GM13977 (cell line): Measurements from ENCODE around the gene ANXA6.

ENCODE experiments used
- DNase-seq: peaks from one replicate; pipeline ENCODE4 v3.0.0; 2012; ENCODE audit warnings: low spot score
- CTCF ChIP-seq: IDR thresholded peaks from 2 replicates; pipeline ENCODE4 v1.5.1; 2012; ENCODE audit warnings: mild to moderate bottlenecking, control low read depth; ENCODE audit not compliant: insufficient read depth; ENCODE audit errors: extremely low read depth, missing control alignments
- in situ Hi-C: fragments of 300-500 bp; cut with MboI; formaldehyde crosslinking; loops from one replicate; pipeline ENCODE4 v1.12.0; 2022; ENCODE audit warnings: low sequenced_read_pairs, low pct_unique_long_range_greater_than_20kb, mixed read lengths, inconsistent platforms; ENCODE audit not compliant: unreplicated experiment

The ANXA6 gene

DNA sequence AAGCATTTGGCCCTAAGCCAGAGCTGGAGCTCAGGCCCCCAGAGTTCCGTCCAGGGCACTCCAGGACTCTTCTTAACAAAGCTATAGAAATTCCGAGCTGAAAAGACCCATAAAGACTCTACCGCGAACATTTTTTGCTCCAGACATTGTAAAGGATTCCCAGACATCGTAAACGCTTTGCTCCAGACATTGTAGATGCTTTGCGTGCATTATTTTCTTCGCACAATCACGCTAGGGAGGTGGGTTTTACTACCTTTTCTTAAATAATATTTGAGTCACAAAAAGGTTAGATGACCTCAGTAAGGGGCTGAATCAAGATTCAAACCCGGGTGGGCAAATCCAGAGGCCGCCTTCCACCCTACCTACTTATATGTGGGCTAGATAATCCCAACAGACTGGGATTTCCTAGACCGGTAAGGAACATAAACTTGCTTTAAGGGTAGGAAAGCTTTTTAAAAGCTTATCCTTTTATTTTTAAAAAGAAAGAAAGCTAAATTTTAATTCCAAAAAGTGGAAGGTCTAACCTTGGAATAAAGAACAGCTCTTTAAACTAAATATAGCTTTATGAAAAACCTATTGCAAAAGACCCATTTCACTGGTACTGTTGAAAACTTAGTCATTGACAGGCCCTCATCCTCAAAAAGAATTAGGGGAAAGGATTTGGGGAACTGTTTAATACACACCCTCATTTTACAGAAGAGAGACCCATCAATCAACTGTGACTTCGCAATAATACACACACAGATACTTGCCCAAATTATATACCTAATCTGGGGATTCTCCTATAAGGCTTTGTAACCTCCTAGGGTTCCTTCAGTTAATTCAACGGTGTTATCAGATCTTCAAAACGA lies 75.9 kb downstream of the ANXA6 start:
- TF ChIP-seq CTCF, result no peak
- DNase-seq, result no peak
- in situ Hi-C loops, result no loop called here

DNA sequence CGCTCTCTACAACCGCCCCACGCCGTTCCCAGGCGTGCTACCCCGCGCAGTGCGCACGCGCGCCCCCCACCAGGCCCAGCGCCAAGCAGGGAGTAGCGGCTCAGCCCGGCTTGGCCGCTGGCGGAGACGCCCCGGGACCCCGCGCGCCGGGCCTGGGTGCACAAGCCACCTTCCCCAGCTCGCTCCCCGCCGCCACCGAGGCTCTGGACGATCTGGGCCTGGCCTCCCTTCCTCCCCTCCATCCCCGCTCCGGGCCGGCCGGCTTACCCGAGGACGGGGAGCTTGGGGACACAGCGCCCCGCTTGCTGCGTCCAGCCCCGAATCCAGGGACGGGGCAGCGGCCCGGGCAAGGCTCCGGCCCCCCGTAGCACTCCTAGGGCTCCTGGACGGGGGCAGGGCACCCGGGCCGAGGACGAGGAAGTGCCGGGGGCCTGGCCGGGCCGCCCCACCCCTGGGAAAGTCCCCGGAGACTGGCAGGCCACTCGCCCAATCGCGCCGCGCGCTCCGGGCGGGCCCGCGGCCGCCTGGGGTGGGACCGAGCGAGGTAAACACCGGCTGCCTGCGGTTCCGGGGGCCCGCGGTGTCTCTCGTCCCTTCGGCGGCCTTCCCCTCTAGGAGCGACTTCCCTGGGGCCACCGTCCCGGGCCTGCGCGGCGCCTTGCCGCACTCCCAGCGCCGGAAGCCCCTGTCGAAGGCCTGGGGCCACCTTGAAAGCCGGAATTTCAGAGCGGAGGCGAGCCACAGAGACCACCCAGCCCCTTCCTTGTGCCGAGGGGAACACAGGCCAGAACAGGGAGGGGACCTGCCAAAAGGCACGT lies 76.8 kb downstream of the ANXA6 start, which contains the start of gene TNIP1:
Gene TNIP1, minus strand, starts transcription at position 422 of the 818 bp plus-strand sequence. CDS start 15,939 bp downstream, outside the sequence.
- in situ Hi-C loops, result no loop called here
- DNase-seq, result peak; percentile 98
- TF ChIP-seq CTCF, result no peak

DNA sequence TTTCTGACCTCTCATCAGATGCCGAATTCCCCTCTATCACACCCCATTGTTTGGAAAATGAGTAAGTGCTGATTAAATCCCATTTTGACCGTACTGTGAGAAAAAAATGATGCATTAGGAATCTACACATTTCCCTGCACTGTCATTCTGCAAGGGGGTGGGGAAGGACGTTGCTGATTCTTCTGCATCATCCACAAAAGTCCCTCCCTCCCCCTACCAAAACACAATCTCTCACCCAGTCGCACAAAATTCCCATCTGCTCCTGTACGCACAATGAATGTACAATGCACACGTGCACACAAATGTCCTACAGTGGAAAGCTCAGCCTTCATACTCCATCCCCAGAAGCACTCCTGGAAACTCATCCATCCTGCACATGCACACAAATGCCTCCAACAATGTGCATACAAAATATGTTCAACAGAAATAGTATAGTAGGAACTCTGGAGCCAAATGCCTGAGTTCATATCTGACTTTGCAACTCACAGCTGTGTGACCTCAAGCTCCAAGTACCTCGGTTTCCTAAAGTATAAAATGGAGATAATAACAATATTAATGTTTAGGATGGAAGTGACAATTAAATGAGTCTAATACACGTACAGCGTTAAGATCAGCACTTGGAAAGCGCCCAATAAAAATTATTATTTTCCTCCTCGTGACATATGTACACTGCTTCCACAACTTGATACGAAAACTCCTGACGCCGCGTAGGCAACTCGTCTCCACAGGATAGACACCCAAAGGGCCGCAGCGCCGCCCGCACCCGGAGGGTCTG lies 77.6 kb downstream of the ANXA6 start:
- no peak for TF ChIP-seq CTCF
- no peak for DNase-seq
- in situ Hi-C loops, result no loop called here

- in situ Hi-C loops, result no loop called here
- TF ChIP-seq CTCF, result no peak
- peak; percentile 82 for DNase-seq
Measured at GRCh38 chr5:151078490-151079262, 78.9 kb downstream of the ANXA6 start.

- in situ Hi-C loops, result no loop called here
- no peak for DNase-seq
- no peak for TF ChIP-seq CTCF
Measured at GRCh38 chr5:151077967-151078366, 79.6 kb downstream of the ANXA6 start.
